K562 (cell line): ENCODE measurements around the gene SLC4A2. TPM values are rescaled to one million over a fixed set of nuclear protein-coding genes. Genes with fewer than 3 reads are reported as not detected.

Experiments
- ATAC-seq: fragments of 200-7000 bp; cut with Tn5 transposase; 3 replicates; pipeline ENCODE4 v1.9.1; 2020; ENCODE audit warnings: moderate library complexity
- BruUV-seq: library from RNA; stranded (reverse); fragments of 400-500 nt; replicated peaks from 2 replicates; lab custom pipeline; 2021; lab: Mats Ljungman, UMichigan
- CTCF ChIA-PET: fragments of 300-600 bp; formaldehyde crosslinking; extraction: SDS; loops from one replicate; lab custom pipeline; 2021; ENCODE audit warnings: low intra/inter-chr PET ratio; lab: Yijun Ruan, JAX
- POLR2A ChIA-PET: fragments of 300-600, 350-650 bp; sonication (Branson Sonifier 250); formaldehyde crosslinking; extraction: SDS; loops from one replicate; lab custom pipeline; 2021; ENCODE audit warnings: antibody characterized with exemption, inconsistent platforms; lab: Yijun Ruan, JAX
- DNase-seq, 4 experiments: peaks; one replicate each; pipeline versions ENCODE4 v3.0.0 to v3.0.0-alpha.2; 2011 to 2018; ENCODE audit warnings: low spot score in 3 of 4, mixed read lengths in 3 of 4; ENCODE audit errors: extremely low read depth in 1 of 4
- FAIRE-seq: peaks from 2 replicates; lab custom pipeline; 2011; peaks lifted over from hg19 to GRCh38; lab: Jason Lieb, UNC
- H2AFZ ChIP-seq: 2 replicates; pipeline ENCODE4 v1.6.0; 2011; ENCODE audit warnings: low read depth, low read length, control low read depth, inconsistent platforms
- H3K27ac ChIP-seq: fragments of 200-600 bp; 3 replicates; pipeline ENCODE4 v1.8.0; 2011; ENCODE audit warnings: low read depth, mild to moderate bottlenecking, control low read depth, inconsistent platforms, low read length, moderate library complexity, mixed read lengths; ENCODE audit errors: extremely low read depth
- H3K27me3 ChIP-seq, 2 experiments: fragments of 300-600 bp in 1 of 2; 2 replicates in 1 of 2; 3 replicates in 1 of 2; pipeline versions ENCODE4 v1.6.0 to v1.8.0; 2011; ENCODE audit warnings: inconsistent platforms in 2 of 2, low read length in 2 of 2, mild to moderate bottlenecking in 1 of 2, mixed read lengths in 1 of 2, moderate library complexity in 1 of 2; ENCODE audit not compliant: control insufficient read depth in 2 of 2, insufficient read depth in 2 of 2
- H3K36me3 ChIP-seq: fragments of 300-600 bp; 3 replicates; pipeline ENCODE4 v1.8.0; 2011; ENCODE audit warnings: mild to moderate bottlenecking, low read length, inconsistent platforms; ENCODE audit not compliant: control insufficient read depth, insufficient read depth
- H3K4me1 ChIP-seq, 2 experiments: fragments of 200-600 bp in 1 of 2; replicated peaks in 1 of 2; 2 replicates in 1 of 2; 3 replicates in 1 of 2; pipeline versions ENCODE4 v1.5.1 to v1.8.0; 2011; ENCODE audit warnings: inconsistent platforms in 2 of 2, low read length in 2 of 2, mild to moderate bottlenecking in 1 of 2, mixed read lengths in 1 of 2, moderate library complexity in 1 of 2; ENCODE audit not compliant: control insufficient read depth in 2 of 2, insufficient read depth in 2 of 2
- H3K4me2 ChIP-seq: 2 replicates; pipeline ENCODE4 v1.6.1; 2011; ENCODE audit warnings: low read length, control low read depth, inconsistent platforms, mixed read lengths; ENCODE audit not compliant: insufficient read depth
- H3K4me3 ChIP-seq: fragments of 200-600 bp; sonication (generic), shearing (Covaris generic); 2 replicates; pipeline ENCODE4 v1.5.1; 2016; ENCODE audit warnings: control low read depth, inconsistent platforms
- H3K79me2 ChIP-seq: fragments of 200-600 bp; 3 replicates; pipeline ENCODE4 v1.8.0; 2011; ENCODE audit warnings: low read length, inconsistent platforms; ENCODE audit not compliant: control insufficient read depth, insufficient read depth
- H3K9ac ChIP-seq, 2 experiments: 2 replicates each; pipeline versions ENCODE4 v1.6.0 to v1.6.1; 2011; ENCODE audit warnings: low read depth in 2 of 2, low read length in 2 of 2, control low read depth in 1 of 2, inconsistent platforms in 1 of 2, mild to moderate bottlenecking in 1 of 2, mixed read lengths in 1 of 2; ENCODE audit not compliant: insufficient read depth in 1 of 2
- H3K9me1 ChIP-seq: one replicate; pipeline ENCODE4 v1.6.0; 2011; ENCODE audit warnings: inconsistent platforms, mild to moderate bottlenecking, low read length, moderate library complexity; ENCODE audit not compliant: control insufficient read depth, insufficient read depth
- H3K9me3 ChIP-seq: replicated peaks from 2 replicates; pipeline ENCODE4 v1.5.1; 2011; ENCODE audit warnings: low read depth, low read length, inconsistent platforms; ENCODE audit not compliant: control insufficient read depth, insufficient read depth
- H4K20me1 ChIP-seq: replicated peaks from 2 replicates; pipeline ENCODE4 v1.6.1; 2011; ENCODE audit warnings: low read length, inconsistent platforms, mixed read lengths; ENCODE audit not compliant: control insufficient read depth, insufficient read depth
- POLR2A ChIP-seq: fragments of 450-650 bp; conservative IDR thresholded peaks from 2 replicates; pipeline ENCODE4 v1.6.1; 2016
- RBFOX2 ChIP-seq: fragments of 200-400 bp; formaldehyde crosslinking; IDR thresholded peaks from 2 replicates; pipeline ENCODE4 v1.6.1; 2017; ENCODE audit warnings: low read depth, mild to moderate bottlenecking, low read length, moderate library complexity
- SUPT5H ChIP-seq: fragments of 450-650 bp; IDR thresholded peaks from 2 replicates; pipeline ENCODE4 v1.6.1; 2016
- TGIF2 ChIP-seq: sonication (generic); formaldehyde crosslinking; IDR thresholded peaks from 2 replicates; pipeline ENCODE4 v1.8.1; 2022; ENCODE audit warnings: mild to moderate bottlenecking, missing genetic modification reagents, moderate library complexity
- ZNF311 ChIP-seq: fragments of 250-450 bp; sonication (Bioruptor Pico); IDR thresholded peaks from 2 replicates; pipeline ENCODE4 v1.4.0; 2020; ENCODE audit warnings: mild to moderate bottlenecking, moderate library complexity
- ZNF41 ChIP-seq: fragments of 250-450 bp; sonication (Bioruptor Pico); conservative IDR thresholded peaks from 2 replicates; pipeline ENCODE4 v1.4.0; 2020; ENCODE audit warnings: mild to moderate bottlenecking
- WGBS: fragments of 100-300 bp; shearing (Covaris generic); methylation state at CpG from one replicate; pipeline ENCODE4 v1.1.6; 2016; ENCODE audit warnings: low coverage, mixed read lengths; ENCODE audit not compliant: insufficient coverage; ENCODE audit errors: missing lambda C conversion rate; 5-methylcytosine and 5-hydroxymethylcytosine counted together
- in situ Hi-C: fragments of 300-500 bp; cut with MboI; formaldehyde crosslinking; loops from 4 replicates; pipeline ENCODE4 v1.15.0; 2018; ENCODE audit warnings: inconsistent platforms, mixed read lengths
- intact Hi-C: fragments of 100-400 bp; cut with micrococcal nuclease; formaldehyde crosslinking; loops from 2 replicates; pipeline ENCODE4 v1.14.2; 2022
- polyA plus RNA-seq, 8 experiments: library from polyadenylated mRNA; depleted of rRNA in 4 of 8; stranded (reverse) in 5 of 8; unstranded in 3 of 8; fragments of >200 nt; fragmentation: Nextera tagmentation in 2 of 8; fragmentation: Illumina TruSeq in 1 of 8; extraction: Ambion mirVana in 2 of 8; extraction: Trizol in 1 of 8; gene quantifications; 2 replicates each; pipeline versions ENCODE4 v1.2.1 to v1.2.3, GENCODE V29; 2011 to 2014; ENCODE audit warnings: inconsistent platforms in 1 of 8, missing spikeins in 1 of 8
- total RNA-seq, 7 experiments: library from RNA; depleted of rRNA in 6 of 7; stranded (reverse); fragments of >200 nt in 6 of 7; fragmentation: Illumina TruSeq in 2 of 7; extraction: Trizol in 2 of 7; gene quantifications; 2 replicates each; pipeline versions ENCODE4 v1.2.1 to v1.2.3, GENCODE V29; 2011 to 2021; ENCODE audit warnings: low replicate concordance in 1 of 7
- TF ChIP-seq, protein P1 (sequence below): fragments of 450-650 bp; formaldehyde crosslinking; IDR thresholded peaks from 2 replicates; pipeline ENCODE4 v1.4.0; 2022; ENCODE audit warnings: mild to moderate bottlenecking, moderate library complexity
- TF ChIP-seq, protein P2 (sequence below): sonication (generic); formaldehyde crosslinking; IDR thresholded peaks from 2 replicates; pipeline ENCODE4 v1.8.0; 2022; ENCODE audit warnings: mild to moderate bottlenecking, low read depth, missing genetic modification reagents

Gene SLC4A2
- total and polyA plus RNA-seq, 9 of the 15 experiments (the other 6 are each of a cell fraction or from before 2014, with no cell fraction given), result 11.4 to 375 (median 130) TPM

DNA sequence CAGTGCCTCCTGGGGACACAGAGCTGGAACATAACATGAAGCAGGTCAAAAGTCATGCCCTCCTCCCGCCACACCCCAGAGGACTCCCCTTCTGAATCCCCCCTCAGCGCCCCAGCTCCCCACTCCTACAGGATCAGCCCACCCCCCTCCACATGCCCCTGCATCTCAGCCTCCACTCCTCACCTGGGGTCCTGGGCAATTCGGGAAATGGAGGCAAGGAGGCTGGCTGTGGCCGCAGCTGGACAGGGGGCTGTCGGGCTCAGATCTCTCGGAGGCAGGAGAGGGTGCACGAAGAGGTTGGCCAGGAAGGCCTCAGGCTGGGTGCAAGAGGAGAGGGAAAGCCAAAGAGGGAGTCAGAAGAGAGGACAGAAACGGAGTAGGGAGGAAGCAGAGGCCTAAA is 42.9 kb upstream of the SLC4A2 start:
- Histone ChIP-seq H3K27ac (no peak overlapping the region), H3K9me3 (no peaks in the 10 kb centered on the region), H3K4me2 (no peak overlapping the region), H3K9me1 (no peaks in the 10 kb centered on the region), H3K36me3 (peaks cover 40% of the 10 kb centered on the region; the same call in 2 of the 3 replicates), H3K79me2 (peaks cover 17% of the 10 kb centered on the region), H3K4me3 (no peak overlapping the region), H3K27me3 (no peaks in the 10 kb centered on the region; a peak in 1 of 5 replicates), H2AFZ (no peak overlapping the region), H3K4me1 (peaks cover 33 to 81% of the 10 kb centered on the region in 2 experiments), H3K9ac (peak overlapping the region in 1 of 2 experiments; percentile 93; a peak in 1 of 4 replicates), H4K20me1 (no peaks in the 10 kb centered on the region)
- CTCF ChIA-PET, result interaction anchor here (1.3 kb wide), 1 partner anchor 53 kb away, joined by 6 read pairs; no protein-coding TSS in a partner anchor
- intact Hi-C loops (loop anchor here (10.0 kb wide), 1 partner anchor 158 kb away; no protein-coding TSS in a partner anchor), in situ Hi-C loops (no loop called here)
- FAIRE-seq, result no peak
- no peak for ATAC-seq
- no peak for DNase-seq
- BruUV-seq, result no TSS peak
- POLR2A ChIA-PET, result interaction anchor here (1.0 to 4.8 kb wide), 4 partner anchors 9 to 71 kb away, joined by 3 to 33 read pairs (median 6); partner anchors contain the start of gene ABCB8
- WGBS, result 74% methylated on average over 7 of the region's 8 CpGs
- TF ChIP-seq, protein P1, sequence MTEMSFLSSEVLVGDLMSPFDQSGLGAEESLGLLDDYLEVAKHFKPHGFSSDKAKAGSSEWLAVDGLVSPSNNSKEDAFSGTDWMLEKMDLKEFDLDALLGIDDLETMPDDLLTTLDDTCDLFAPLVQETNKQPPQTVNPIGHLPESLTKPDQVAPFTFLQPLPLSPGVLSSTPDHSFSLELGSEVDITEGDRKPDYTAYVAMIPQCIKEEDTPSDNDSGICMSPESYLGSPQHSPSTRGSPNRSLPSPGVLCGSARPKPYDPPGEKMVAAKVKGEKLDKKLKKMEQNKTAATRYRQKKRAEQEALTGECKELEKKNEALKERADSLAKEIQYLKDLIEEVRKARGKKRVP (CRISPR knock-in tag), result no peak
- TF ChIP-seq, protein P2, sequence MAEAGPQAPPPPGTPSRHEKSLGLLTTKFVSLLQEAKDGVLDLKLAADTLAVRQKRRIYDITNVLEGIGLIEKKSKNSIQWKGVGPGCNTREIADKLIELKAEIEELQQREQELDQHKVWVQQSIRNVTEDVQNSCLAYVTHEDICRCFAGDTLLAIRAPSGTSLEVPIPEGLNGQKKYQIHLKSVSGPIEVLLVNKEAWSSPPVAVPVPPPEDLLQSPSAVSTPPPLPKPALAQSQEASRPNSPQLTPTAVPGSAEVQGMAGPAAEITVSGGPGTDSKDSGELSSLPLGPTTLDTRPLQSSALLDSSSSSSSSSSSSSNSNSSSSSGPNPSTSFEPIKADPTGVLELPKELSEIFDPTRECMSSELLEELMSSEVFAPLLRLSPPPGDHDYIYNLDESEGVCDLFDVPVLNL (CRISPR knock-in tag), result no peak
- TF ChIP-seq ZNF311 (CRISPR knock-in tag), result no peak
- peak; percentile 62; the same call in 1 of the 2 replicates for TF ChIP-seq POLR2A
- TF ChIP-seq SUPT5H, result peak; percentile 44; the same call in 1 of the 2 replicates
- no peak for TF ChIP-seq ZNF41 (CRISPR knock-in tag)
- TF ChIP-seq RBFOX2, result peak; percentile 43; the same call in 1 of the 2 replicates
- TF ChIP-seq TGIF2 (CRISPR knock-in tag), result no peak
